DND-41 (cell line): ENCODE measurements around the gene RGS12.

ENCODE experiments used
- CTCF ChIP-seq: IDR thresholded peaks from 2 replicates; pipeline ENCODE4 v1.5.1; 2012; ENCODE audit warnings: borderline replicate concordance, low read length, moderate library complexity, mild to moderate bottlenecking; ENCODE audit not compliant: poor library complexity, severe bottlenecking; ENCODE audit errors: extremely low read depth
- EZH2 ChIP-seq: IDR thresholded peaks from 3 replicates; pipeline ENCODE4 v1.6.1; 2012; ENCODE audit warnings: borderline replicate concordance, low read depth, mild to moderate bottlenecking, moderate library complexity, low read length, inconsistent platforms; ENCODE audit not compliant: severe bottlenecking

GRCh38 chr4:3322059-3322550 is 29.3 kb downstream of the RGS12 start:
- TF ChIP-seq CTCF = no peak
- no peak for TF ChIP-seq EZH2
